A549 (cell line): ENCODE measurements around the gene ITCH. TPM values are rescaled to one million over a fixed set of nuclear protein-coding genes. Genes with fewer than 3 reads are reported as not detected.

ENCODE experiments used
- ATAC-seq, 2 experiments: fragments of 200-7000 bp in 1 of 2; fragments of >200 bp in 1 of 2; cut with Nextera tagmentation in 1 of 2; cut with Tn5 transposase in 1 of 2; 3 replicates each; pipeline versions ENCODE4 v1.8.0 to v1.9.1; 2018 to 2020; ENCODE audit warnings: mild to moderate bottlenecking in 1 of 2, moderate library complexity in 1 of 2
- CTCF ChIA-PET: fragments of 300-600 bp; sonication (Branson Sonifier 250); formaldehyde crosslinking; extraction: SDS; loops from one replicate; lab custom pipeline; 2021; ENCODE audit warnings: antibody characterized with exemption, inconsistent platforms; lab: Yijun Ruan, JAX
- POLR2A ChIA-PET: fragments of 350-600 bp; formaldehyde crosslinking; extraction: SDS; loops from one replicate; lab custom pipeline; 2021; ENCODE audit warnings: antibody characterized with exemption, inconsistent platforms; lab: Yijun Ruan, JAX
- DNase-seq, 2 experiments: peaks; one replicate each; pipeline versions ENCODE4 v3.0.0 to v3.0.0-alpha.2; 2011 to 2016; ENCODE audit warnings: low read depth in 1 of 2, low spot score in 1 of 2
- FAIRE-seq: peaks from 2 replicates; lab custom pipeline; 2011; peaks lifted over from hg19 to GRCh38; lab: Jason Lieb, UNC
- H3K27ac ChIP-seq, 2 experiments: fragments of >200 bp; sonication (Bioruptor Twin); formaldehyde crosslinking; 3 replicates each; pipeline ENCODE4 v1.5.1; 2016 to 2017
- H3K4me1 ChIP-seq: fragments of >200 bp; sonication (Bioruptor Twin); formaldehyde crosslinking; 3 replicates; pipeline ENCODE4 v1.6.1; 2016
- H3K4me2 ChIP-seq: fragments of >200 bp; sonication (Bioruptor Twin); formaldehyde crosslinking; 3 replicates; pipeline ENCODE4 v1.6.1; 2016
- H3K4me3 ChIP-seq: fragments of >200 bp; sonication (Bioruptor Twin); formaldehyde crosslinking; 3 replicates; pipeline ENCODE4 v1.5.1; 2016
- H3K9me3 ChIP-seq: fragments of >200 bp; sonication (Bioruptor Twin); formaldehyde crosslinking; 3 replicates; pipeline ENCODE4 v1.6.1; 2016
- BCL3 ChIP-seq: fragments of >200 bp; sonication (Bioruptor Twin); formaldehyde crosslinking; IDR thresholded peaks from 3 replicates; pipeline ENCODE4 v1.6.1; 2016
- CEBPB ChIP-seq, 2 experiments: fragments of >200 bp in 1 of 2; sonication (Bioruptor Twin) in 1 of 2; formaldehyde crosslinking in 1 of 2; IDR thresholded peaks; 2 replicates each; pipeline ENCODE4 v1.6.1; 2012 to 2016
- CHD4 ChIP-seq: fragments of 200-600 bp; sonication (generic); IDR thresholded peaks from 2 replicates; pipeline ENCODE4 v1.6.1; 2016; ENCODE audit warnings: antibody characterized with exemption, mild to moderate bottlenecking, borderline replicate concordance
- E2F6 ChIP-seq: IDR thresholded peaks from 2 replicates; pipeline ENCODE4 v1.6.1; 2012; ENCODE audit warnings: low read depth, borderline replicate concordance
- EHMT2 ChIP-seq: fragments of 200-600 bp; sonication (generic); IDR thresholded peaks from 2 replicates; pipeline ENCODE4 v1.6.1; 2016; ENCODE audit warnings: antibody characterized with exemption, low read depth, mild to moderate bottlenecking, moderate library complexity
- EP300 ChIP-seq, 2 experiments: fragments of >200 bp; sonication (Bioruptor Twin); formaldehyde crosslinking; IDR thresholded peaks; 2 replicates in 1 of 2; 3 replicates in 1 of 2; pipeline ENCODE4 v1.6.1; 2016 to 2017
- ESRRA ChIP-seq: fragments of 150-350 bp; IDR thresholded peaks from 2 replicates; pipeline ENCODE4 v1.6.1; 2014; ENCODE audit warnings: mild to moderate bottlenecking, low read length, borderline replicate concordance
- GATA3 ChIP-seq: IDR thresholded peaks from 2 replicates; pipeline ENCODE4 v1.6.1; 2012; ENCODE audit warnings: borderline replicate concordance
- HOXB13 ChIP-seq: fragments of 250-450 bp; sonication (Bioruptor Pico); IDR thresholded peaks from 2 replicates; pipeline ENCODE4 v1.5.0; 2020; ENCODE audit warnings: low read depth, mild to moderate bottlenecking, moderate library complexity
- KDM5A ChIP-seq: fragments of 200-600 bp; sonication (generic); IDR thresholded peaks from 2 replicates; pipeline ENCODE4 v1.6.1; 2016; ENCODE audit warnings: antibody characterized with exemption, mild to moderate bottlenecking
- MAFK ChIP-seq: fragments of 450-650 bp; IDR thresholded peaks from 2 replicates; pipeline ENCODE4 v1.6.1; 2014; ENCODE audit not compliant: partially characterized antibody
- MAX ChIP-seq: IDR thresholded peaks from 2 replicates; pipeline ENCODE4 v1.6.1; 2012
- MYC ChIP-seq: IDR thresholded peaks from 2 replicates; pipeline ENCODE4 v1.6.1; 2012; ENCODE audit warnings: mild to moderate bottlenecking, inconsistent platforms, low read length, improper control_type of control experiment, borderline replicate concordance
- NFE2L2 ChIP-seq: fragments of 150-350 bp; conservative IDR thresholded peaks from 2 replicates; pipeline ENCODE4 v1.6.1; 2014; ENCODE audit warnings: low read length
- NPAS2 ChIP-seq: fragments of 250-450 bp; sonication (Bioruptor Pico); IDR thresholded peaks from 2 replicates; pipeline ENCODE4 v1.8.0; 2022; ENCODE audit warnings: mild to moderate bottlenecking, moderate library complexity, borderline replicate concordance
- NR3C1 ChIP-seq: fragments of >200 bp; sonication (Bioruptor Twin); formaldehyde crosslinking; IDR thresholded peaks from 3 replicates; pipeline ENCODE4 v1.6.1; 2017
- PHF8 ChIP-seq: fragments of 200-600 bp; sonication (generic); IDR thresholded peaks from 2 replicates; pipeline ENCODE4 v1.6.1; 2016; ENCODE audit warnings: low read depth, mild to moderate bottlenecking, antibody characterized with exemption, moderate library complexity, borderline replicate concordance
- POLR2A ChIP-seq: IDR thresholded peaks from 2 replicates; pipeline ENCODE4 v1.6.1; 2012; ENCODE audit warnings: mild to moderate bottlenecking, low read length
- RAD21 ChIP-seq, 2 experiments: fragments of >200 bp in 1 of 2; sonication (Bioruptor Twin) in 1 of 2; formaldehyde crosslinking in 1 of 2; IDR thresholded peaks in 1 of 2; conservative IDR thresholded peaks in 1 of 2; 2 replicates in 1 of 2; 3 replicates in 1 of 2; pipeline ENCODE4 v1.6.1; 2012 to 2018; ENCODE audit warnings: inconsistent platforms in 1 of 2
- RARB ChIP-seq: fragments of 250-450 bp; sonication (Bioruptor Pico); IDR thresholded peaks from 2 replicates; pipeline ENCODE4 v1.8.0; 2021; ENCODE audit warnings: mild to moderate bottlenecking, moderate library complexity
- RFX5 ChIP-seq: fragments of 450-650 bp; IDR thresholded peaks from 2 replicates; pipeline ENCODE4 v1.7.1; 2014; ENCODE audit warnings: antibody characterized with exemption, mild to moderate bottlenecking, moderate library complexity
- SMC3 ChIP-seq: fragments of >200 bp; sonication (Bioruptor Twin); formaldehyde crosslinking; IDR thresholded peaks from 3 replicates; pipeline ENCODE4 v1.6.1; 2018; ENCODE audit warnings: inconsistent platforms
- USF2 ChIP-seq: fragments of 450-650 bp; IDR thresholded peaks from 2 replicates; pipeline ENCODE4 v1.6.1; 2014; ENCODE audit warnings: antibody characterized with exemption
- ZNF302 ChIP-seq: fragments of 250-450 bp; sonication (Bioruptor Pico); IDR thresholded peaks from 2 replicates; pipeline ENCODE4 v1.9.0; 2021; ENCODE audit warnings: inconsistent platforms, mild to moderate bottlenecking, moderate library complexity
- WGBS: methylation state at CpG from one replicate; pipeline ENCODE4 v1.1.6; 2017; ENCODE audit errors: missing lambda C conversion rate; 5-methylcytosine and 5-hydroxymethylcytosine counted together
- polyA plus RNA-seq, 4 experiments: library from polyadenylated mRNA; depleted of rRNA in 3 of 4; stranded (reverse); fragments of >200 nt; fragmentation: RNase III in 1 of 4; extraction: RNeasy Plus Mini Kit Qiagen cat#74134 plus additional on column Dnase treatment in 1 of 4; gene quantifications; 2 replicates in 3 of 4; 3 replicates in 1 of 4; pipeline ENCODE4 v1.2.3, GENCODE V29; 2011 to 2017
- TF ChIP-seq, protein P1 (sequence below): IDR thresholded peaks from 2 replicates; pipeline ENCODE4 v1.6.1; 2012
- TF ChIP-seq, protein P2 (sequence below): fragments of 200-600 bp; sonication (generic); IDR thresholded peaks from 2 replicates; pipeline ENCODE4 v1.6.1; 2016; ENCODE audit warnings: antibody characterized with exemption, mild to moderate bottlenecking, moderate library complexity

The ITCH gene
- polyA plus RNA-seq, 2 of the 4 experiments (the other 2 are of a cell fraction): 23.9 to 24.4 TPM

DNA sequence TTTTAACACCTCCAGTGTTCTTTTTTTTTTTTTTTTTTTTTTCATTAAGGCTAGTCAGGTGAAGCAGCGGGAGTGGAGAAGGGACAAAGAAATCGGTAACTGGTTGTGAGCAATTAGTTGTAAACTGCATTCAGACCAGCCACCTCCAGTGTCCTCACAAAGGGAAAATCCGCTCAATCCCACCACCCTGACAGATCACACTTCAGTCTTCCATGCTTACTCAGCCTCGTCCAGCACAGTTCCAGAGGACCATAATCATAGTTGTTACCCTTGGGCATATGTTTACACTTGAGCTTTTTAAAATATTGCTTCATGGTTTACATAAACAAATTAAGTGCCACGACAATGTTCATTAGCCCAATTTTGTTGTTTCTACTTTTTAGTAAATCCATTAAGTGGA, 163.4 kb downstream of the ITCH start:
- ChIA-PET CTCF (interaction anchor here (1.0 to 7.4 kb wide), 8 partner anchors 13 to 336 kb away, joined by 3 to 106 read pairs (median 4); no protein-coding TSS in a partner anchor), POLR2A (interaction anchor here (1.4 to 1.8 kb wide), 2 partner anchors 10 to 32 kb away, joined by 4 to 12 read pairs; partner anchors contain the start of genes DYNLRB1 and MAP1LC3A)
- peak overlapping the region; percentile 67 to 83 for H3K27ac ChIP-seq
- DNase-seq: no peak
- TF ChIP-seq MAX: no peak
- no peak for TF ChIP-seq CEBPB (IDR thresholded peaks at IDR 0.05)
- no peak for TF ChIP-seq E2F6
- no peak for TF ChIP-seq CHD4
- no peak for TF ChIP-seq USF2
- TF ChIP-seq POLR2A: no peak
- no peak for TF ChIP-seq MAFK
- no peak for TF ChIP-seq BCL3
- TF ChIP-seq RARB (CRISPR knock-in tag): no peak
- TF ChIP-seq SMC3: no peak
- TF ChIP-seq, protein P1, sequence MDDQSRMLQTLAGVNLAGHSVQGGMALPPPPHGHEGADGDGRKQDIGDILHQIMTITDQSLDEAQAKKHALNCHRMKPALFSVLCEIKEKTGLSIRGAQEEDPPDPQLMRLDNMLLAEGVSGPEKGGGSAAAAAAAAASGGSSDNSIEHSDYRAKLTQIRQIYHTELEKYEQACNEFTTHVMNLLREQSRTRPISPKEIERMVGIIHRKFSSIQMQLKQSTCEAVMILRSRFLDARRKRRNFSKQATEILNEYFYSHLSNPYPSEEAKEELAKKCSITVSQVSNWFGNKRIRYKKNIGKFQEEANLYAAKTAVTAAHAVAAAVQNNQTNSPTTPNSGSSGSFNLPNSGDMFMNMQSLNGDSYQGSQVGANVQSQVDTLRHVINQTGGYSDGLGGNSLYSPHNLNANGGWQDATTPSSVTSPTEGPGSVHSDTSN: no peak
- TF ChIP-seq HOXB13 (CRISPR knock-in tag): no peak
- TF ChIP-seq ESRRA: no peak
- TF ChIP-seq RFX5: no peak
- no peak for TF ChIP-seq GATA3
- no peak for TF ChIP-seq KDM5A
- TF ChIP-seq, protein P2, sequence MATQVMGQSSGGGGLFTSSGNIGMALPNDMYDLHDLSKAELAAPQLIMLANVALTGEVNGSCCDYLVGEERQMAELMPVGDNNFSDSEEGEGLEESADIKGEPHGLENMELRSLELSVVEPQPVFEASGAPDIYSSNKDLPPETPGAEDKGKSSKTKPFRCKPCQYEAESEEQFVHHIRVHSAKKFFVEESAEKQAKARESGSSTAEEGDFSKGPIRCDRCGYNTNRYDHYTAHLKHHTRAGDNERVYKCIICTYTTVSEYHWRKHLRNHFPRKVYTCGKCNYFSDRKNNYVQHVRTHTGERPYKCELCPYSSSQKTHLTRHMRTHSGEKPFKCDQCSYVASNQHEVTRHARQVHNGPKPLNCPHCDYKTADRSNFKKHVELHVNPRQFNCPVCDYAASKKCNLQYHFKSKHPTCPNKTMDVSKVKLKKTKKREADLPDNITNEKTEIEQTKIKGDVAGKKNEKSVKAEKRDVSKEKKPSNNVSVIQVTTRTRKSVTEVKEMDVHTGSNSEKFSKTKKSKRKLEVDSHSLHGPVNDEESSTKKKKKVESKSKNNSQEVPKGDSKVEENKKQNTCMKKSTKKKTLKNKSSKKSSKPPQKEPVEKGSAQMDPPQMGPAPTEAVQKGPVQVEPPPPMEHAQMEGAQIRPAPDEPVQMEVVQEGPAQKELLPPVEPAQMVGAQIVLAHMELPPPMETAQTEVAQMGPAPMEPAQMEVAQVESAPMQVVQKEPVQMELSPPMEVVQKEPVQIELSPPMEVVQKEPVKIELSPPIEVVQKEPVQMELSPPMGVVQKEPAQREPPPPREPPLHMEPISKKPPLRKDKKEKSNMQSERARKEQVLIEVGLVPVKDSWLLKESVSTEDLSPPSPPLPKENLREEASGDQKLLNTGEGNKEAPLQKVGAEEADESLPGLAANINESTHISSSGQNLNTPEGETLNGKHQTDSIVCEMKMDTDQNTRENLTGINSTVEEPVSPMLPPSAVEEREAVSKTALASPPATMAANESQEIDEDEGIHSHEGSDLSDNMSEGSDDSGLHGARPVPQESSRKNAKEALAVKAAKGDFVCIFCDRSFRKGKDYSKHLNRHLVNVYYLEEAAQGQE: no peak
- no peak for TF ChIP-seq NR3C1
- no peak for TF ChIP-seq EP300 (IDR thresholded peaks at IDR 0.05)
- no peak for FAIRE-seq
- ATAC-seq: no peak
- 0 out of 3 replicates have a peak overlapping the region, but pooled peaks have one; percentile 19 for H3K4me3 ChIP-seq
- H3K4me1 ChIP-seq: peaks cover 55% of the 10 kb centered on the region
- 56% methylated on average over 5 of the region's 5 CpGs for WGBS
- peak overlapping the region; percentile 76 for H3K4me2 ChIP-seq
- no peaks in the 10 kb centered on the region for H3K9me3 ChIP-seq

- FAIRE-seq: no peak
- 92% methylated on average over 10 of the region's 10 CpGs for WGBS
- no peak overlapping the region for H3K4me3 ChIP-seq
- TF ChIP-seq, protein P2: no peak
- no peak for TF ChIP-seq PHF8
- no peak for TF ChIP-seq KDM5A
- TF ChIP-seq NPAS2 (CRISPR knock-in tag): no peak
- TF ChIP-seq MAFK: no peak
- no peak for TF ChIP-seq GATA3
- no peak for TF ChIP-seq MYC
- no peak for TF ChIP-seq RAD21 (conservative IDR thresholded peaks at IDR 0.05 in 1 of 2, IDR thresholded peaks at IDR 0.05 in 1 of 2)
- no peak for TF ChIP-seq NFE2L2
- TF ChIP-seq EHMT2: no peak
- no peak for TF ChIP-seq ZNF302 (CRISPR knock-in tag)
Observed at GRCh38 chr20:34527016-34527415, 163.9 kb downstream of the ITCH start.

More at GRCh38 chr20:34527016-34527415, 163.9 kb downstream of the ITCH start:
- Histone ChIP-seq H3K4me2 (peak overlapping the region; percentile 76), H3K9me3 (no peaks in the 10 kb centered on the region), H3K4me1 (peaks cover 55% of the 10 kb centered on the region), H3K27ac (peak overlapping the region; percentile 67 to 83; a peak in 5 of 6 replicates)
- no peak for ATAC-seq
- ChIA-PET POLR2A (interaction anchor here (1.8 kb wide), 1 partner anchor 32 kb away, joined by 4 read pairs; the partner anchor contains the start of gene MAP1LC3A), CTCF (interaction anchor here (0.6 to 7.4 kb wide), 9 partner anchors 10 to 484 kb away, joined by 3 to 106 read pairs (median 3); no protein-coding TSS in a partner anchor)
- no peak for DNase-seq
